PC-9 (cell line): Measurements from ENCODE around the gene AGBL4. TPM values are rescaled to one million over a fixed set of nuclear protein-coding genes. Genes with fewer than 3 reads are reported as not detected.

Experiments
- BruUV-seq: library from RNA; stranded (reverse); fragments of 400-500 nt; replicated peaks from 2 replicates; lab custom pipeline; 2021; lab: Mats Ljungman, UMichigan
- CTCF ChIA-PET: fragments of 300-600 bp; sonication (Branson Sonifier 250); formaldehyde crosslinking; loops from one replicate; lab custom pipeline; 2022; ENCODE audit warnings: antibody characterized with exemption; lab: Charles Lee
- POLR2A ChIA-PET: fragments of 300-600 bp; sonication (Branson Sonifier 250); formaldehyde crosslinking; loops from one replicate; lab custom pipeline; 2022; ENCODE audit warnings: antibody characterized with exemption; ENCODE audit not compliant: unreplicated experiment; lab: Charles Lee
- DNase-seq, 2 experiments: peaks; one replicate each; pipeline versions ENCODE4 v3.0.0 to v3.0.0-alpha.2; 2015 to 2022; ENCODE audit warnings: mixed read lengths in 1 of 2
- H2AFZ ChIP-seq: fragments of 200-600 bp; sonication (generic); 2 replicates; pipeline ENCODE4 v1.8.1; 2017; ENCODE audit warnings: antibody characterized with exemption
- H3F3A ChIP-seq: fragments of 200-600 bp; sonication (generic); 2 replicates; pipeline ENCODE4 v1.8.1; 2017; ENCODE audit warnings: antibody characterized with exemption, mild to moderate bottlenecking, low read depth; ENCODE audit not compliant: insufficient read depth
- H3K27ac ChIP-seq: fragments of 200-600 bp; sonication (generic); 2 replicates; pipeline ENCODE4 v1.6.1; 2016; ENCODE audit warnings: mixed run types
- H3K27me3 ChIP-seq: fragments of 200-600 bp; sonication (generic); 2 replicates; pipeline ENCODE4 v1.6.1; 2016; ENCODE audit warnings: low read depth, mixed run types; ENCODE audit not compliant: insufficient read depth
- H3K36me3 ChIP-seq: fragments of 200-600 bp; sonication (generic); 2 replicates; pipeline ENCODE4 v1.6.1; 2016; ENCODE audit warnings: low read depth, mixed run types
- H3K4me1 ChIP-seq: fragments of 200-600 bp; sonication (generic); replicated peaks from 2 replicates; pipeline ENCODE4 v1.6.1; 2016; ENCODE audit warnings: mixed run types; ENCODE audit not compliant: insufficient read depth
- H3K4me2 ChIP-seq: fragments of 200-600 bp; sonication (generic); 2 replicates; pipeline ENCODE4 v1.6.1; 2017; ENCODE audit warnings: mixed run types
- H3K4me3 ChIP-seq: fragments of 200-600 bp; sonication (generic); 2 replicates; pipeline ENCODE4 v1.6.1; 2016; ENCODE audit warnings: mixed run types
- H3K79me2 ChIP-seq: fragments of 200-600 bp; sonication (generic); 2 replicates; pipeline ENCODE4 v1.6.1; 2017; ENCODE audit warnings: low read depth, mixed run types
- H3K9me2 ChIP-seq: fragments of 200-600 bp; sonication (generic); 2 replicates; pipeline ENCODE4 v1.8.1; 2017; ENCODE audit warnings: mild to moderate bottlenecking; ENCODE audit not compliant: insufficient read depth
- H3K9me3 ChIP-seq: fragments of 200-600 bp; sonication (generic); 2 replicates; pipeline ENCODE4 v1.8.1; 2016; ENCODE audit warnings: low read depth; ENCODE audit not compliant: insufficient read depth
- H4K20me1 ChIP-seq: fragments of 200-600 bp; sonication (generic); 2 replicates; pipeline ENCODE4 v1.8.1; 2017; ENCODE audit not compliant: insufficient read depth
- EZH2 ChIP-seq: fragments of 200-600 bp; sonication (generic); IDR thresholded peaks from 2 replicates; pipeline ENCODE4 v1.8.0; 2017; ENCODE audit warnings: antibody characterized with exemption, low read depth
- intact Hi-C: fragments of 100-400 bp; cut with micrococcal nuclease; formaldehyde crosslinking; loops from one replicate; pipeline ENCODE4 v1.10.0; 2022; ENCODE audit not compliant: unreplicated experiment
- total RNA-seq: library from RNA; stranded (reverse); gene quantifications from 2 replicates; pipeline ENCODE4 v1.2.3, GENCODE V29; 2021
- TF ChIP-seq, protein P1 (sequence below): fragments of 200-600 bp; sonication (generic); conservative IDR thresholded peaks from 2 replicates; pipeline ENCODE4 v1.6.1; 2017; ENCODE audit warnings: mixed run types, antibody characterized with exemption, mild to moderate bottlenecking, moderate library complexity

AGBL4 gene
- total RNA-seq, 1 experiment from 2014 or later = not detected

DNA sequence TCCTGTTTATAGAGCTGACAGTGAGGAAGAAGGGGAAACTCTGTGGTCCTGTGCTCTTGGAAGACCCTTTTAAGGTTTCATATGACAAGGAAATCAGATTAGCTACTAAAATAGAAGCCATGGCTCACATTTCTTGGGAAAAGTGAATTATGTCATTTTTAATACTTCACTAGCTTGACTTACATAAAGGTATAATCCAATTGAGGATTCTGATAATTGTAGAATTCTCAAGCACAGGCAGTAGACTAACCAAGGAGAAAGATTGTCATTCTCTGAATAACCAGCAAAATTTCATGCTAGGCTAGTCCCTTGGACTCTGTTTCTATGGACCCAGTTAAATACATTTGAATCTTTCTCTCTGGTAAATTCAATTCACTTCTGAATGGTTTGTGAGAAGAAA lies 634.1 kb downstream of the AGBL4 start:
- Histone ChIP-seq H3K36me3 (no peaks in the 10 kb centered on the region), H3K4me1 (no peaks in the 10 kb centered on the region), H4K20me1 (no peaks in the 10 kb centered on the region), H3K4me3 (no peak overlapping the region), H3K79me2 (no peaks in the 10 kb centered on the region), H3K4me2 (no peak overlapping the region), H3K9me2 (peaks cover 5% of the 10 kb centered on the region; the same call in 1 of the 2 replicates), H3K27ac (no peak overlapping the region), H3K9me3 (no peaks in the 10 kb centered on the region), H2AFZ (no peak overlapping the region), H3F3A (no peaks in the 10 kb centered on the region), H3K27me3 (no peaks in the 10 kb centered on the region)
- no peak for TF ChIP-seq EZH2
- TF ChIP-seq, protein P1, sequence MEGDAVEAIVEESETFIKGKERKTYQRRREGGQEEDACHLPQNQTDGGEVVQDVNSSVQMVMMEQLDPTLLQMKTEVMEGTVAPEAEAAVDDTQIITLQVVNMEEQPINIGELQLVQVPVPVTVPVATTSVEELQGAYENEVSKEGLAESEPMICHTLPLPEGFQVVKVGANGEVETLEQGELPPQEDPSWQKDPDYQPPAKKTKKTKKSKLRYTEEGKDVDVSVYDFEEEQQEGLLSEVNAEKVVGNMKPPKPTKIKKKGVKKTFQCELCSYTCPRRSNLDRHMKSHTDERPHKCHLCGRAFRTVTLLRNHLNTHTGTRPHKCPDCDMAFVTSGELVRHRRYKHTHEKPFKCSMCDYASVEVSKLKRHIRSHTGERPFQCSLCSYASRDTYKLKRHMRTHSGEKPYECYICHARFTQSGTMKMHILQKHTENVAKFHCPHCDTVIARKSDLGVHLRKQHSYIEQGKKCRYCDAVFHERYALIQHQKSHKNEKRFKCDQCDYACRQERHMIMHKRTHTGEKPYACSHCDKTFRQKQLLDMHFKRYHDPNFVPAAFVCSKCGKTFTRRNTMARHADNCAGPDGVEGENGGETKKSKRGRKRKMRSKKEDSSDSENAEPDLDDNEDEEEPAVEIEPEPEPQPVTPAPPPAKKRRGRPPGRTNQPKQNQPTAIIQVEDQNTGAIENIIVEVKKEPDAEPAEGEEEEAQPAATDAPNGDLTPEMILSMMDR = no peak
- DNase-seq = no peak
- intact Hi-C loops = no loop called here
- CTCF ChIA-PET = no interaction called here
- POLR2A ChIA-PET = no interaction called here
- no TSS peak for BruUV-seq

DNA sequence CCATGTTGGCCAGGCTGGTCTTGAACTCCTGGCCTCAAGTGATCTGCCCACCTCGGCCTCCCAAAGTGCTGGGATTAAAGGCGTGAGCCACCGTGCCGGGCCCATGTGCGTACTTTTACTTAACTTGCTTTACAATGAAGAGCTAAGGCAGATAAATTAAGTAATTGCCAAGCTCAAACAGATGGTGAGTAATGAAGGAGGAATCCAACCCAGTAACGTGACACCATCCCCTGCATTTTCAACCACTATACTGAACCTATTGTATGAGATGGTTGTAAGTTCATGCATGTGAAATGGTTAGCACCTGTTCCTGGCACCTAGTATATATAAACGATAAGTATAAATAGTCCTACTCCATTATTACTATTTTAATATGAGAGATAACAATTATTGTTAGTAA lies 659.1 kb downstream of the AGBL4 start:
- H3K27me3 ChIP-seq = no peaks in the 10 kb centered on the region
- no peaks in the 10 kb centered on the region for H4K20me1 ChIP-seq
- intact Hi-C loops = no loop called here
- CTCF ChIA-PET = no interaction called here
- BruUV-seq = no TSS peak
- H3K9me2 ChIP-seq = no peaks in the 10 kb centered on the region
- H3F3A ChIP-seq = no peaks in the 10 kb centered on the region
- H3K79me2 ChIP-seq = no peaks in the 10 kb centered on the region
- peak in 1 of 2 experiments; percentile 60 for DNase-seq
- no peaks in the 10 kb centered on the region for H3K4me1 ChIP-seq
- no peak overlapping the region for H3K4me3 ChIP-seq
- H2AFZ ChIP-seq = no peak overlapping the region
- POLR2A ChIA-PET = no interaction called here
- no peak overlapping the region for H3K27ac ChIP-seq
- no peaks in the 10 kb centered on the region for H3K9me3 ChIP-seq
- TF ChIP-seq EZH2 = no peak
- TF ChIP-seq, protein P1 = no peak
- H3K36me3 ChIP-seq = no peaks in the 10 kb centered on the region
- no peak overlapping the region for H3K4me2 ChIP-seq

DNA sequence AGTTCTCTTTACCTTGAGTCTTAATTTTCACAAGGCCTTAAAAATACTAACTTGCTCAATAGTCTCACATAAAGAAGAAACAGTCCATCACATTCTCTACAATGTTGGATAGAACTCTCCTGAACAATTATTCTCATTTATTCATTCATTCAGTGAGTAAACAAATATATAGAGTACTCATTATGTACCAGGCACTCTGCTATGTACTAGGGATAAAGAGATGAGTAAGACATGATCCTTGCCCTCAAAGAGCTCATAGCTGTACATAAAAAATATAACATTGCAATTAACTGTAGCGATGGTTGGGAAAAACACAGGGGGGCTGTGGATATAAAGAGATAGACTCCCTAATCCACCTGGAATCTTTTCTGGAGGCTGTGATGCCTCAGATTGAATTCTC lies 660.1 kb downstream of the AGBL4 start:
- POLR2A ChIA-PET = no interaction called here

More for the DNA sequence above, 660.1 kb downstream of the AGBL4 start:
- BruUV-seq = no TSS peak
- intact Hi-C loops = no loop called here
- no peaks in the 10 kb centered on the region for H3K4me1 ChIP-seq
- H2AFZ ChIP-seq = no peak overlapping the region
- H3K9me3 ChIP-seq = no peaks in the 10 kb centered on the region
- DNase-seq = no peak
- H4K20me1 ChIP-seq = no peaks in the 10 kb centered on the region
- H3K27me3 ChIP-seq = no peaks in the 10 kb centered on the region
- no peak overlapping the region for H3K4me3 ChIP-seq
- H3K36me3 ChIP-seq = no peaks in the 10 kb centered on the region
- CTCF ChIA-PET = no interaction called here
- TF ChIP-seq EZH2 = no peak
- TF ChIP-seq, protein P1 = no peak
- H3K27ac ChIP-seq = no peak overlapping the region
- H3K4me2 ChIP-seq = no peak overlapping the region
- no peaks in the 10 kb centered on the region for H3F3A ChIP-seq
- H3K9me2 ChIP-seq = no peaks in the 10 kb centered on the region
- no peaks in the 10 kb centered on the region for H3K79me2 ChIP-seq
